H1 (cell line): Measurements from ENCODE around the gene PDE8A.

ENCODE experiments used
- BCL11A ChIP-seq, 2 experiments: IDR thresholded peaks; one replicate each; pipeline ENCODE4 v1.6.1; 2011; ENCODE audit warnings: low read depth in 2 of 2, low read length in 2 of 2, mild to moderate bottlenecking in 2 of 2
- CREB1 ChIP-seq: IDR thresholded peaks from 2 replicates; pipeline ENCODE4 v1.6.1; 2012; ENCODE audit warnings: inconsistent platforms
- CTCF ChIP-seq, 3 experiments: IDR thresholded peaks; 1 replicate in 2 of 3; 2 replicates in 1 of 3; pipeline versions ENCODE4 v1.5.1 to v1.6.1; 2011; ENCODE audit warnings: low read length in 3 of 3, mild to moderate bottlenecking in 3 of 3, inconsistent platforms in 2 of 3, low read depth in 1 of 3, moderate library complexity in 1 of 3; ENCODE audit not compliant: insufficient read depth in 1 of 3; ENCODE audit errors: control extremely low read depth in 1 of 3
- EZH2 ChIP-seq: fragments of 200-600 bp; sonication (generic); IDR thresholded peaks from 2 replicates; pipeline ENCODE4 v1.7.1; 2012; ENCODE audit warnings: low read depth, mild to moderate bottlenecking, moderate library complexity, low read length, inconsistent platforms; ENCODE audit not compliant: severe bottlenecking
- HDAC2 ChIP-seq, 2 experiments: fragments of 300-600 bp in 1 of 2; sonication (generic) in 1 of 2; IDR thresholded peaks; 2 replicates each; pipeline ENCODE4 v1.6.1; 2011 to 2012; ENCODE audit warnings: low read depth in 2 of 2, low read length in 2 of 2, mild to moderate bottlenecking in 2 of 2, moderate library complexity in 2 of 2, borderline replicate concordance in 1 of 2, inconsistent platforms in 1 of 2
- MAX ChIP-seq: IDR thresholded peaks from 2 replicates; pipeline ENCODE4 v1.6.1; 2012; ENCODE audit warnings: inconsistent platforms
- POLR2A ChIP-seq, 2 experiments: IDR thresholded peaks; 1 replicate in 1 of 2; 2 replicates in 1 of 2; pipeline ENCODE4 v1.6.1; 2011; ENCODE audit warnings: low read depth in 2 of 2, low read length in 2 of 2, mild to moderate bottlenecking in 2 of 2; ENCODE audit errors: control extremely low read depth in 1 of 2
- RFX5 ChIP-seq: IDR thresholded peaks from 2 replicates; pipeline ENCODE4 v1.6.1; 2011; ENCODE audit warnings: low read depth, low read length, improper control_type of control experiment, borderline replicate concordance
- SAP30 ChIP-seq: fragments of 300-600 bp; sonication (generic); IDR thresholded peaks from 2 replicates; pipeline ENCODE4 v1.7.1; 2012; ENCODE audit warnings: low read length, moderate library complexity, mild to moderate bottlenecking, inconsistent platforms; ENCODE audit not compliant: insufficient read depth, insufficient replicate concordance
- SIRT6 ChIP-seq: IDR thresholded peaks from one replicate; pipeline ENCODE4 v1.7.1; 2012; ENCODE audit warnings: low read length, inconsistent platforms
- SP2 ChIP-seq: IDR thresholded peaks from 2 replicates; pipeline ENCODE4 v1.6.1; 2012; ENCODE audit warnings: mild to moderate bottlenecking, low read length, inconsistent platforms
- SUZ12 ChIP-seq: fragments of 200-600 bp; sonication (generic); IDR thresholded peaks from 2 replicates; pipeline ENCODE4 v1.6.1; 2012; ENCODE audit warnings: mild to moderate bottlenecking, inconsistent platforms, low read length, moderate library complexity, mixed read lengths

- no peak for TF ChIP-seq CTCF (IDR thresholded peaks at IDR 0.05; ENCODE audit: control extremely low read depth in 1 of 3, insufficient read depth in 1 of 3, low read depth in 1 of 3, low read length in 3 of 3)
- no peak for TF ChIP-seq SAP30
- TF ChIP-seq MAX = no peak
- no peak for TF ChIP-seq CREB1
- TF ChIP-seq SP2 = no peak
- TF ChIP-seq SIRT6 = no peak
- no peak for TF ChIP-seq SUZ12
- no peak for TF ChIP-seq RFX5
- TF ChIP-seq EZH2 = no peak
- no peak for TF ChIP-seq HDAC2 (IDR thresholded peaks at IDR 0.05; ENCODE audit: borderline replicate concordance in 1 of 2, low read depth in 2 of 2, low read length in 2 of 2)
- no peak for TF ChIP-seq BCL11A (IDR thresholded peaks at IDR 0.05; ENCODE audit: low read depth in 2 of 2, low read length in 2 of 2)
- TF ChIP-seq POLR2A (IDR thresholded peaks at IDR 0.05; ENCODE audit: control extremely low read depth in 1 of 2, low read depth in 2 of 2, low read length in 2 of 2) = no peak
Observed at GRCh38 chr15:84961114-84961452, 20.6 kb upstream of the PDE8A start.
